Memory B cell (primary cell): ENCODE data around the gene NCOR2.

Experiments used
- ATAC-seq: fragments of 150-1000 bp; cut with Tn5 transposase; 2 replicates; pipeline ENCODE4 v1.10.0; 2021; ENCODE audit warnings: low read depth, mild to moderate bottlenecking, moderate library complexity
- DNase-seq, 2 donors: peaks; one replicate each; pipeline ENCODE4 v3.0.0; 2022; ENCODE audit warnings: low spot score in 2 of 2
- H3K27ac Mint-ChIP-seq: one replicate; pipeline ENCODE4 v1.8.0; 2022; ENCODE audit warnings: mild to moderate bottlenecking, moderate library complexity, mixed read lengths
- H3K27me3 Mint-ChIP-seq: one replicate; pipeline ENCODE4 v1.8.0; 2022; ENCODE audit warnings: mixed read lengths
- H3K36me3 Mint-ChIP-seq: one replicate; pipeline ENCODE4 v1.8.0; 2022; ENCODE audit warnings: mild to moderate bottlenecking, mixed read lengths
- H3K4me1 Mint-ChIP-seq: one replicate; pipeline ENCODE4 v1.8.0; 2022; ENCODE audit warnings: mixed read lengths
- H3K4me3 Mint-ChIP-seq: one replicate; pipeline ENCODE4 v1.8.0; 2022; ENCODE audit warnings: mild to moderate bottlenecking, moderate library complexity, mixed read lengths
- H3K9me3 Mint-ChIP-seq: one replicate; pipeline ENCODE4 v1.8.0; 2022; ENCODE audit warnings: mixed read lengths

The NCOR2 gene

GRCh38 chr12:124576061-124576650, 8.7 kb upstream of the NCOR2 start:
- no peak overlapping the region for H3K27ac Mint-ChIP-seq
- no peak for ATAC-seq
- peaks cover 8% of the 10 kb centered on the region for H3K27me3 Mint-ChIP-seq
- peaks cover 6% of the 10 kb centered on the region for H3K36me3 Mint-ChIP-seq
- H3K4me3 Mint-ChIP-seq = no peak overlapping the region
- H3K4me1 Mint-ChIP-seq = peaks cover 2% of the 10 kb centered on the region
- DNase-seq = no peak
- H3K9me3 Mint-ChIP-seq = peaks cover 4% of the 10 kb centered on the region

- Mint-ChIP-seq H3K4me3 (no peak overlapping the region), H3K9me3 (no peaks in the 10 kb centered on the region), H3K27ac (no peak overlapping the region), H3K27me3 (peaks cover 5% of the 10 kb centered on the region), H3K36me3 (peaks cover 6% of the 10 kb centered on the region), H3K4me1 (peaks cover 2% of the 10 kb centered on the region)
- DNase-seq (no peak), ATAC-seq (no peak)
Measured at GRCh38 chr12:124573839-124574786, 6.7 kb upstream of the NCOR2 start.

- Mint-ChIP-seq H3K27ac (no peak overlapping the region), H3K36me3 (no peaks in the 10 kb centered on the region), H3K4me3 (no peak overlapping the region), H3K9me3 (no peaks in the 10 kb centered on the region), H3K4me1 (peaks cover 4% of the 10 kb centered on the region), H3K27me3 (no peaks in the 10 kb centered on the region)
- no peak for DNase-seq
- ATAC-seq = no peak
Measured at GRCh38 chr12:124571556-124571955, 4.1 kb upstream of the NCOR2 start.

GRCh38 chr12:124570810-124571209, 3.4 kb upstream of the NCOR2 start:
- no peak overlapping the region for H3K4me3 Mint-ChIP-seq
- ATAC-seq (no peak), DNase-seq (no peak)
- no peaks in the 10 kb centered on the region for H3K36me3 Mint-ChIP-seq
- peaks cover 10% of the 10 kb centered on the region for H3K4me1 Mint-ChIP-seq
- H3K9me3 Mint-ChIP-seq = no peaks in the 10 kb centered on the region
- no peaks in the 10 kb centered on the region for H3K27me3 Mint-ChIP-seq
- no peak overlapping the region for H3K27ac Mint-ChIP-seq

- Mint-ChIP-seq H3K27ac (no peak overlapping the region), H3K36me3 (no peaks in the 10 kb centered on the region), H3K9me3 (no peaks in the 10 kb centered on the region), H3K4me1 (peaks cover 15% of the 10 kb centered on the region), H3K4me3 (no peak overlapping the region), H3K27me3 (no peaks in the 10 kb centered on the region)
- ATAC-seq (no peak), DNase-seq (no peak)
Measured at GRCh38 chr12:124569375-124570148, 2.1 kb upstream of the NCOR2 start.

- DNase-seq (peak; percentile 55 to 59), ATAC-seq (peak; percentile 42)
- no peaks in the 10 kb centered on the region for H3K27me3 Mint-ChIP-seq
- H3K4me1 Mint-ChIP-seq = peaks cover 18% of the 10 kb centered on the region
- H3K36me3 Mint-ChIP-seq = no peaks in the 10 kb centered on the region
- peak overlapping the region; percentile 91 for H3K4me3 Mint-ChIP-seq
- H3K27ac Mint-ChIP-seq = peak overlapping the region; percentile 83
- H3K9me3 Mint-ChIP-seq = no peaks in the 10 kb centered on the region
Measured at GRCh38 chr12:124568431-124569374, 1.3 kb upstream of the NCOR2 start.

GRCh38 chr12:124567673-124568373, 411 bp upstream of the NCOR2 start:
- peak; percentile 52 to 63 for DNase-seq
- no peaks in the 10 kb centered on the region for H3K27me3 Mint-ChIP-seq
- peak; percentile 65 for ATAC-seq
- no peaks in the 10 kb centered on the region for H3K9me3 Mint-ChIP-seq
- peak overlapping the region; percentile 91 for H3K4me3 Mint-ChIP-seq
- no peaks in the 10 kb centered on the region for H3K36me3 Mint-ChIP-seq
- H3K4me1 Mint-ChIP-seq = peaks cover 17% of the 10 kb centered on the region
- peak overlapping the region; percentile 83 for H3K27ac Mint-ChIP-seq

GRCh38 chr12:124566161-124566996, 1.0 kb downstream of the NCOR2 start:
- peaks cover 19% of the 10 kb centered on the region for H3K4me1 Mint-ChIP-seq
- H3K27ac Mint-ChIP-seq = peak overlapping the region; percentile 89
- no peaks in the 10 kb centered on the region for H3K27me3 Mint-ChIP-seq
- H3K36me3 Mint-ChIP-seq = no peaks in the 10 kb centered on the region
- peak; percentile 33 to 69 for DNase-seq
- H3K4me3 Mint-ChIP-seq = peak overlapping the region; percentile 92
- ATAC-seq = peak; percentile 37
- H3K9me3 Mint-ChIP-seq = no peaks in the 10 kb centered on the region

GRCh38 chr12:124565656-124566160, 1.7 kb downstream of the NCOR2 start:
- peak overlapping the region; percentile 89 for H3K27ac Mint-ChIP-seq
- DNase-seq = no peak
- H3K36me3 Mint-ChIP-seq = no peaks in the 10 kb centered on the region
- H3K9me3 Mint-ChIP-seq = no peaks in the 10 kb centered on the region
- H3K4me3 Mint-ChIP-seq = peak overlapping the region; percentile 92
- H3K27me3 Mint-ChIP-seq = no peaks in the 10 kb centered on the region
- peaks cover 24% of the 10 kb centered on the region for H3K4me1 Mint-ChIP-seq
- ATAC-seq = no peak

GRCh38 chr12:124564971-124565491, 2.4 kb downstream of the NCOR2 start:
- peaks cover 24% of the 10 kb centered on the region for H3K4me1 Mint-ChIP-seq

GRCh38 chr12:124564232-124564958, 3.0 kb downstream of the NCOR2 start:
- Mint-ChIP-seq H3K36me3 (peaks cover 4% of the 10 kb centered on the region), H3K4me3 (no peak overlapping the region), H3K27me3 (no peaks in the 10 kb centered on the region), H3K27ac (no peak overlapping the region), H3K9me3 (peaks cover 2% of the 10 kb centered on the region), H3K4me1 (peaks cover 26% of the 10 kb centered on the region)
- ATAC-seq (no peak), DNase-seq (no peak)

More at GRCh38 chr12:124564971-124565491, 2.4 kb downstream of the NCOR2 start:
- H3K4me3 Mint-ChIP-seq = peak overlapping the region; percentile 92
- H3K27ac Mint-ChIP-seq = peak overlapping the region; percentile 89
- ATAC-seq (no peak), DNase-seq (no peak)
- H3K9me3 Mint-ChIP-seq = no peaks in the 10 kb centered on the region
- no peaks in the 10 kb centered on the region for H3K36me3 Mint-ChIP-seq
- no peaks in the 10 kb centered on the region for H3K27me3 Mint-ChIP-seq
